Measurements from ENCODE around the gene TMEM130. TPM values are rescaled to one million over a fixed set of nuclear protein-coding genes. Genes with fewer than 3 reads are reported as not detected.

The TMEM130 gene
- total and polyA plus RNA-seq, 9 of the 15 experiments (the other 6 are each of a cell fraction or from before 2014, with no cell fraction given), result 0.07 TPM; not detected in 8

GRCh38 chr7:98875501-98875900 is 5.7 kb upstream of the TMEM130 start:
- in situ Hi-C loops (cut with MboI), result no loop called here
- no TSS peak for BruUV-seq (replicated peaks)
- intact Hi-C loops (cut with micrococcal nuclease), result no loop called here
- no peak overlapping the region for H3K9ac ChIP-seq (ENCODE audit: insufficient read depth in 1 of 2, low read depth in 2 of 2, low read length in 2 of 2)
- DNase-seq (ENCODE audit: extremely low read depth in 1 of 4, low spot score in 3 of 4) (no peak), ATAC-seq (no peak), FAIRE-seq (no peak)
- peaks cover 14% of the 10 kb centered on the region; the same call in 1 of the 2 replicates for H4K20me1 ChIP-seq (replicated peaks; ENCODE audit: control insufficient read depth, insufficient read depth, low read length)
- peaks cover 4% of the 10 kb centered on the region; the same call in 1 of the 3 replicates for H3K36me3 ChIP-seq (ENCODE audit: control insufficient read depth, insufficient read depth, low read length)
- H3K4me2 ChIP-seq (ENCODE audit: insufficient read depth, low read length), result no peak overlapping the region
- 42% methylated on average over 9 of the region's 9 CpGs for WGBS (ENCODE audit: insufficient coverage, low coverage, missing lambda C conversion rate)
- TF ChIP-seq CSDE1 (IDR thresholded peaks at IDR 0.05) (no peak), BMI1 (IDR thresholded peaks at IDR 0.05; ENCODE audit: low read length) (no peak), RFX5 (IDR thresholded peaks at IDR 0.05; ENCODE audit: low read depth, low read length) (no peak), SMAD2 (IDR thresholded peaks at IDR 0.05; ENCODE audit: low read depth, low read length) (no peak), SIN3A (IDR thresholded peaks at IDR 0.05; ENCODE audit: borderline replicate concordance in 2 of 2, control insufficient read depth in 1 of 2, low read depth in 2 of 2, low read length in 2 of 2) (no peak), ZNF584 (CRISPR knock-in tag; IDR thresholded peaks at IDR 0.05; ENCODE audit: low read depth) (no peak), MCM2 (IDR thresholded peaks at IDR 0.05; ENCODE audit: low read depth) (no peak), TRIM24 (IDR thresholded peaks at IDR 0.05) (no peak)
- TF ChIP-seq, protein P1, sequence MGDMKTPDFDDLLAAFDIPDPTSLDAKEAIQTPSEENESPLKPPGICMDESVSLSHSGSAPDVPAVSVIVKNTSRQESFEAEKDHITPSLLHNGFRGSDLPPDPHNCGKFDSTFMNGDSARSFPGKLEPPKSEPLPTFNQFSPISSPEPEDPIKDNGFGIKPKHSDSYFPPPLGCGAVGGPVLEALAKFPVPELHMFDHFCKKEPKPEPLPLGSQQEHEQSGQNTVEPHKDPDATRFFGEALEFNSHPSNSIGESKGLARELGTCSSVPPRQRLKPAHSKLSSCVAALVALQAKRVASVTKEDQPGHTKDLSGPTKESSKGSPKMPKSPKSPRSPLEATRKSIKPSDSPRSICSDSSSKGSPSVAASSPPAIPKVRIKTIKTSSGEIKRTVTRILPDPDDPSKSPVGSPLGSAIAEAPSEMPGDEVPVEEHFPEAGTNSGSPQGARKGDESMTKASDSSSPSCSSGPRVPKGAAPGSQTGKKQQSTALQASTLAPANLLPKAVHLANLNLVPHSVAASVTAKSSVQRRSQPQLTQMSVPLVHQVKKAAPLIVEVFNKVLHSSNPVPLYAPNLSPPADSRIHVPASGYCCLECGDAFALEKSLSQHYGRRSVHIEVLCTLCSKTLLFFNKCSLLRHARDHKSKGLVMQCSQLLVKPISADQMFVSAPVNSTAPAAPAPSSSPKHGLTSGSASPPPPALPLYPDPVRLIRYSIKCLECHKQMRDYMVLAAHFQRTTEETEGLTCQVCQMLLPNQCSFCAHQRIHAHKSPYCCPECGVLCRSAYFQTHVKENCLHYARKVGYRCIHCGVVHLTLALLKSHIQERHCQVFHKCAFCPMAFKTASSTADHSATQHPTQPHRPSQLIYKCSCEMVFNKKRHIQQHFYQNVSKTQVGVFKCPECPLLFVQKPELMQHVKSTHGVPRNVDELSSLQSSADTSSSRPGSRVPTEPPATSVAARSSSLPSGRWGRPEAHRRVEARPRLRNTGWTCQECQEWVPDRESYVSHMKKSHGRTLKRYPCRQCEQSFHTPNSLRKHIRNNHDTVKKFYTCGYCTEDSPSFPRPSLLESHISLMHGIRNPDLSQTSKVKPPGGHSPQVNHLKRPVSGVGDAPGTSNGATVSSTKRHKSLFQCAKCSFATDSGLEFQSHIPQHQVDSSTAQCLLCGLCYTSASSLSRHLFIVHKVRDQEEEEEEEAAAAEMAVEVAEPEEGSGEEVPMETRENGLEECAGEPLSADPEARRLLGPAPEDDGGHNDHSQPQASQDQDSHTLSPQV (IDR thresholded peaks at IDR 0.05), result no peak
- H3K4me1 ChIP-seq (replicated peaks in 1 of 2; ENCODE audit: control insufficient read depth in 2 of 2, insufficient read depth in 2 of 2, low read length in 2 of 2), result peaks cover 3 to 39% of the 10 kb centered on the region in 2 experiments; a peak in 4 of 5 replicates
- H3K27me3 ChIP-seq (ENCODE audit: control insufficient read depth in 2 of 2, insufficient read depth in 2 of 2, low read length in 2 of 2), result peaks cover 4 to 10% of the 10 kb centered on the region in 2 experiments; a peak in 4 of 5 replicates
- H3K9me1 ChIP-seq (ENCODE audit: control insufficient read depth, insufficient read depth, low read length), result peaks cover 4% of the 10 kb centered on the region
- ChIA-PET POLR2A (no interaction called here), CTCF (ENCODE audit: low intra/inter-chr PET ratio) (no interaction called here)
- H3K79me2 ChIP-seq (ENCODE audit: control insufficient read depth, insufficient read depth, low read length), result peaks cover 22% of the 10 kb centered on the region
- no peak overlapping the region for H3K4me3 ChIP-seq
- no peaks in the 10 kb centered on the region for H3K9me3 ChIP-seq (replicated peaks; ENCODE audit: control insufficient read depth, insufficient read depth, low read depth, low read length)
- H2AFZ ChIP-seq (ENCODE audit: low read depth, low read length), result no peak overlapping the region
- H3K27ac ChIP-seq (ENCODE audit: extremely low read depth, low read depth, low read length), result no peak overlapping the region

Data from K562 (cell line).